GM18867 (cell line): ENCODE measurements around the gene AUTS2.

Experiments used
- ATAC-seq: cut with Tn5 transposase; IDR thresholded peaks from one replicate; pipeline ENCODE4 v1.9.1; 2021; ENCODE audit warnings: mild to moderate bottlenecking, moderate library complexity; ENCODE audit not compliant: unreplicated experiment

AUTS2 gene

DNA sequence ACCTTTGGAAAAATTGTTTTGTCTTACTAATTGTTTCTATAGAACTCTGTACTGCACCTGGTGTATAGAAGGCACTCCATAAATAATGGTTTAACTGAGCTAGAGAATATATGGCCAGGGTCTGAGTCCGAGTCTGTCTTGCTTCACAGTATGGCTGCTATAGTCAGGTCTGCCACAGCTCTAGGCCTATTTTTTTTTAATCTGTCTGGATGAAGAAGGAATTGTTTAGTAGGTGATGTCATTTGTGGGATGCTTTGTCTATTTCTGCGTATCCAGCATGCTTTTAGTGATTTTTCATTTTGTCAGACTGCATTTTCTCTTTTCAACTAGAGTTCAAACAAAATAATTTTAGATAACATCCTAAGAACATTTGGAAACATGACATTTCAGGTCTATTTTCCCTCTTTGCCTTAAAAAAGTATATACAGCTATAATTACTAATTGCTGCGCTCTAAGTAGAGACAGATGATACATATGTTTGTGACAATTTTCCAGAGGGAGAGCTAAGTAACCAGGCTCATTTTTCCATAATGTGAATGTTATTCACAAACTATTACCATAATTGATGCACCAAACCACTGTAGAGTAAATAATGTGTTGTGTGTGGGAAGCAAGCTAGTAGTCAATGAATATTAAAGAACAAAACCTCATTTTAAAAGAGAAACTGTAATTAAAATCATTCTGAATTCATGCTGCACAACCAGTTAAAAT lies 361.7 kb downstream of the AUTS2 start:
- no peak for ATAC-seq

DNA sequence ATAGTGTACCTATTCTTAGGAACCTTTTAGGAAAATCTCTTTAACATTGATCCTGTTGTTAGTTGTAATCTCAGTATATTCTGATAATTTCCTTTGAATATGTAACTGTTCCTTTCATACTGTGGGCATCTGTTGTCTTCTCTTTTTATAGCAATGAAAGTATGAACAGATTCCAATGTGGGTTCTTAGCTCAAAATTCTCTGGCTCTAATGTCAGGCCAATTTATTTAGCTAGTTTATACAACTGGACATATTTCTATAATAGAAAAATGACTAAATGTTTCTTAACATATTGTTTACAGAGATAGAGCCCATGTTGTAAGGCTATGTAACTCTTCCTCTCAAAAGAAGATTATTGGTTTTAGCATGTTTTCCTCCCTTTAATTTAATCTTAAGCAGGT lies 363.2 kb downstream of the AUTS2 start:
- no peak for ATAC-seq

DNA sequence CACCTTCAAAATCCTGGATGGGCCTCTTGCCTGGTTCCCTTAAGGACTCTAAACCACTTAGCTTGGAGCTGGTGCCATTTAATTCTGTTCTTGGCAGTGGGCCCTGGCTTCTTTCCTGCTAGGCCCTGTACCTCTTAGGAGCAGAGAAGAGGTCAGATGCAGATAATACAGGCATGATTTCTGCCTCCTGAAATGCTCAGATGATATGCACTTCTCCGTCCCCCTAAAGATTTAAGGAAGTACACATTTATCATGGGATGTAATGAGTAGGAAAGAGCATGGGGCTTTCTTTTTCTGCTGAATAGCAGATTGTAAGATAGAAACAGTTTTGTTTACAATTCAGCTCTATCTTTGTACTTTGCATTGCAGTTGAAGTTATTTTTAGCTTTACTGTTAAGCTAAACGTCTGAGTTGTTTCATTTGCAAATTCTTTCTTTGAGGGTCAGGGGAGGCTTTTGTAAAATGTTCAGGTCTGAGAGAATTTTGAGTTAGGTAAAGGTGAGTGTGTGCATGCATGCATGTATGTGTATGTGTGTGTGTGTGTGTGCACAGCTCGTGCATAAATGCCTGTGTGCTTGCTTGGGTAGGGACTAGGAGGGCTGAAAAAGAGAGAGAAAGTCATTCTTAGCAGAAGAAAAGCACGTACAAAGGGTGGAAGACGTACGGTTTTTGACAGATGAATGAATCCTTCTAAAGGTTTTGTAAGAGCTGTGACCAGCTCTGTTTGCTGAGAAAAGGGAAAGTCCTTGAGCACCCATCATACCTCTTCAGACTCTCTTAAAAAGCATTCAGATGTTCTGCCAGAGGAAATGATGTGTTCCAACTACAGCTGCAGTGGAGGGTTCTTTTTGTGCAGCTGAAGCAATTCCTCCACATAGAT lies 364.2 kb downstream of the AUTS2 start:
- peak; percentile 61 for ATAC-seq

- no peak for ATAC-seq
Observed at GRCh38 chr7:69963393-69963792, 365.1 kb downstream of the AUTS2 start.

- ATAC-seq = no peak
Observed at GRCh38 chr7:69966766-69967591, 368.7 kb downstream of the AUTS2 start.

DNA sequence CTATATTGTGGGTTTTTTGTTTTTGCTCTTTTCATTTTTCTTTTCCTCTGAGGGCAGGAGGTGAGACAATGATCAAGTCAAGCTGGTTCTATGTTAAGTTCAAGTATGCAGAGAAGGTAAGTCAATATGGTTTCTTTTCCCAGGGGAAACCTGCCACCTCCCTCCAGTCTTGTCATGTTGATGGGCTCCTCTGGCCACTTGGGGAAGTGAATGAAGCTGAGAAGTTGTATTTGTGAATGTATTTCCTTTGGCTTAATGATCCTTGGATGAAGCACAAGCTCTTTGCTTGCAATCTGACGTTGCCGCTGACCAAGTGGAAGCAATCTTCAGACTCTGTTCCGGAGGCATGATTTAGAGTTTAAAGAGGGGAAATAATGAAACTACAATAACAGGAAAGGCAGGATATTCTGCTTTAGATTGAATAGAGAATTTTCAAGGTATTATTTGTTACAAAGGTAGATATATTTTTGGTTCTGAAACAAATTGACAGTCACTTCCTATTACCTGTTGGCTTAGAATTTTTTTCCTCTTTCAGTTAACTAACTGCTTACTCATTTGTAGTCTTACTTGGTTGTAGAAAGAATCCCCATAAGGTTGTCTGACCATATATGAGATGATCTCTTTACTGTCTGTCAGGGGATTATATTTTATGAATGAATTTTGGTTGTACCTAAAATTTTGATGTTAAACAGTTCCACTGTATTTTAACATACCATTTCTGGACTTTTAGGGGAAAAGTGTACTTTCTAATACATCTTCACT lies 369.6 kb downstream of the AUTS2 start:
- ATAC-seq = no peak

DNA sequence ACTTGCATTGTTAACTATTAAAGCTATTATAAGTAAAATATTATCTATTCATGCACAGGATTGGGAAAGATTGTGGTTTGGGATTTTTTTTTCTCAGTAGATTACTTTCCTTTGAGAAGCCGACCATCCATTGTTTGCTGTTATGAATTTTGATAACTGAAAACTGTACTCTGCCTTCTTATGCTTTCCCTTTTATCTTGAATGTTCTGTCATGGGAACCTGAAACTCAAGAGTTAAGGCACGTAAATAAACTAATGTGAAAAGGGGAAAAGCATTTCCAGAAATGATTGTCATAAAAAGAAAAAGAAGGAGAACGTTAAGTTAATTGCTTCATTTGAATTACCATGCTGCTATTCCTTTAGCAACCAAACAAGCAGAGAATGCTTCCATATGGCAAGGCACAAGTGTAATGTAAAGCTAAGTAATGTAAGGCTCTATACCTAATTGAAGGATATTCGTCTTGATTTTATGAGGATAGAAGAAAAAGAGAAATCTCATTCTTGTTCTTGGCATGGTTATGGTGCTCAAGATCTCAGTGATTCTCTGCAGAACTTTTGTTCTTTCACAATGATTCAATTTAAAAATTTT lies 370.8 kb downstream of the AUTS2 start:
- ATAC-seq = no peak

DNA sequence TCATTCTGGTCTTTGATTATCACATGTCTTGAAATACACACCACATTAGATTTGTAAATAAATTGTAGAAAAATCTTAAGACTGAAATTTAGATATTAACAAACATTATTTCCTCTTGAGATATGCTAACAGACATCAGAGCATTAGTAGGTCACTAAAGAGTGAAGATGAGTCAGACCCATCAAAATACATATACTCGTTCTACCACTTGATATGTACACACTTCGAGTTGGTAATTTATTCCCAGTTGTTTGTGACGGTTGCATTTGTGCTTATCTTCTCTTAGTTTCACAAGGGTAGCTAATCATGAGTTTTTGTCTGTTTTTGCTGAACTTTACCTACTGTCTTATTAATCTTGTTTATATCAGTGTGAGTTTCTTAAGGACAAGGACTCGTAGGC lies 383.4 kb downstream of the AUTS2 start:
- ATAC-seq = no peak

GRCh38 chr7:69982197-69982596 lies 383.9 kb downstream of the AUTS2 start:
- ATAC-seq = no peak

- no peak for ATAC-seq
Observed at GRCh38 chr7:69989551-69989950, 391.3 kb downstream of the AUTS2 start.

DNA sequence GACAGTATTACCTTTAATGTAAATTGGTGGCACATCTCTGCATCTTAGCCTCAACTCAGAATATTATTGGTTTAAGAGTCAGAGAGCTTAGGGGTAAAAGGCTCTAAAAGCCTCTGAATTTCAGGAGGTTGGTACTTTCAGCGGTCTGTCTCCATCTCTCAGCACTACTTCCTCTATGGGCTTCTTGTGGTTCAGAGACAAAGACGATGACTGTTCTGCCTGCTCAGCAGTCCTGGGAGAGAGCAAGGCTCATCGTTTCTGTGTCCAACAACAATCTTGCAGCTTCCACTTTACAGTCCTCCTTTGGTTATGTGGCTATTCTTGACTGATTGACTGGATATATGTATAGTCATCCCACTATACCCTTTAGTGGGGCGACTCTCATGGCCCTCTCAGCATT lies 394.7 kb downstream of the AUTS2 start:
- no peak for ATAC-seq

GRCh38 chr7:69994218-69994617 lies 395.9 kb downstream of the AUTS2 start:
- ATAC-seq = no peak

- no peak for ATAC-seq
Observed at GRCh38 chr7:69994886-69995542, 396.7 kb downstream of the AUTS2 start.

GRCh38 chr7:69996121-69996520 lies 397.8 kb downstream of the AUTS2 start:
- ATAC-seq = no peak

DNA sequence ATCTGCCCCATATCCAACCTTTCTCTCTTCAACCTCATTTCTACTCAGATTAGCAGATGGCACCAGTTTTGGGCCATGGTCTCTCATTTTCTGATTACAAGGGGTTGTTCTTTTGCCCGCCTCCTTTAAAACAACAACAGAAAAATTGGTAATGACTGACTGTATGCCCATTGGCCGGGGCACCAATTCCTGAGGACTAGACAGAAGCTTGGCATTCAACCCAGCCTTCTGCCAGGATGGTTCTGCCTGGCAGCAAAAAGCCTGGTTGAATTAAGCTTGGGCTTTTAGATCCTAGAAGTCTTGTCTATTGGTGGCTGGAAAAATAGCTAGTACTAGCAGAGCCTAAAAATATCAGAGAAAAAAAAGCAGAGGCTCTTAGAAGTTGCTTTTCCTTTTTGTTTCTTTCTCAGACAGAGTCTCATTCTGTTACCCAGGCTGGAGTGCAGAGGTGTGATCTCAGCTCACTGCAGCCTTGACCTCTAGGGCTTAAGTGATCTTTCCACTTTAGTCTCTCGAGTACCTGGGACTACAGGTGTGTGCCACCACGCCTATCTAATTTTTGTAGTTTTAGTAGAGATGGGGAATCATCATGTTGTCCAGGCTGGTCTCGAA lies 402.6 kb downstream of the AUTS2 start:
- peak; percentile 72 for ATAC-seq

DNA sequence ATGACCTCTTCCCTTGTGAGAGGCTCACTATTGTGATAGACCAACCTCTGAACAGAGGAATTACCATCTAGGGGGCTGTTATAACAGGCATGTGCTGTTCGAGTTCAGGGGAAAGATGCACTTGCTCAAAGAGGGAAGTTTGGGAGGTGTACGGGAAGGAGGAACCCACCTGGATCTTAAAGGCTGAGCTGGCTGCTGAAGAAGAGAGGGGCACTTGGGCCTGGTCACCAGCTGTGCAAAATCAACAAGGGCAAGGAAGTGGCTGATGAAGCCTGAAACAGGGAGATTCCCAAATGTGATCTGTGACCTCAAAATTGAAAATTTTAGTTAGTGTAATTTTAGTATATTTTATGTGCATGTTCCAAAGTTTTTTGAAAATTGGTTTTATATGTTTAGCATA lies 407.2 kb downstream of the AUTS2 start:
- no peak for ATAC-seq

DNA sequence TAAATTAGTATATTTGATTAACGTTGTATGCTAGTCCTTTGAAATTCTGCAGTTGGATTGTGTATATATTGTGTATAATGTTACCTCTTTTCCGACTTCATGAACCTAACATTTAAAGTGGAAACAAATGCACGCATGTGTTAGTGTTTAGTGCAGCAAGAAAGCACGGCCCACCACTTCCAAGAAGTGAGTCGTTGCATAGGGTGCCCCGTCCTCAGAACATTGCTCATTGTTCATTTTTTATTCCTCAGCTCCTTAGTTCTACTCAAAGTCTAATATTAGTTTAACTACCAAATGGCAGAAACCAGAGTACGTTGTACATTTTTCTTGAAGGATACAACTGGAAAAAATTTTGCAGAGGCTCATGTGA lies 407.6 kb downstream of the AUTS2 start:
- ATAC-seq = no peak

DNA sequence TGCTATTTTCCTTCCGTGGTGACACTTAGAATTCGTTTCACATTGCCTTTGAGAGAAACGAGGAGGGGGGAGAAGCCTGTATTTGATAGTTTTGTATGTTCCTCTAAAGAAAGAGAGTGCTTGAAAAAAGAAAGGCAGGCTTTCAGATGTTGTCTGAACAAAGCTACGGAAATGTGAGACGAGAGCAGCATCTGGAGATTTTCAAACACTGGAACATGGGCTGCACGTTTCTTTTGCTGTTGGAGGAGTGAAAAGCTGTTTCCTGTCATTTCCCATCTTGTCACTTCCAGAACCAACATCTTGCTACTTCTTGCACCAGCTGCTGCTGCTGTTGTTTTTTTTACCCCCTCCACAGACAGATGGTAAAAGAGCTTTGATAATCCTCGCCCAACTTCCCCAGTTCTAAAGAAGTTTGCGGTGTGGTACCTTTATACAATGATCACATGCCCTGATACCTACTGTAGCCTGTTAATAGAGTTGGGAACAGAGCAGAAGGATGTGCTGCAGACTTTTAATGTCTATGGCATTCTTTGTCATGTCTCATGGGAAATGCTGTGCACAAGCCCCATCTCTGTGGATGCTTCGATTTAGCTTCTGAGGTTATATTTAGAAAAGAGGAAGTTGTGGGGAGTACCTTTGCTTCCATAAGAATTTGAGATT lies 408.1 kb downstream of the AUTS2 start:
- no peak for ATAC-seq

DNA sequence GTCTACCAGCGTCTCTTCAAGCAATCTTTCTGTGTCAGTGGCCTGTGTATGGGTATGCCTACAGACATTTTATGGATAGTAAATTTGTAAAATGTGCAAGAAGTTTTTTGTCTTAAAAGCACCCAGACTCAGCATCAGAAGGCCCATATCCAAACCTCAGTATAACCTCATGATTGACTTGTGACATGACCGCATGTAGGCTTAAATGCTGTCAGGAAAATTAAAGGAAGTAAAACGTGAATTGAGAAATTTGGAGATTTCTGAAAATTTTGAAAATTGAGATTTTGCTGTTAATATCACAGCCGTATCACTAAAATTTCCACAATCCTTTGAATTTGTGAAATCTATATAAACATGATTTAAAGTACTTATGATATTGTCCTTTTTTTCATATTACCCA lies 410.2 kb downstream of the AUTS2 start:
- no peak for ATAC-seq
